Thoracic aorta (tissue), 2 donors: ENCODE results near the gene CAMK2A. TPM values are rescaled to one million over a fixed set of nuclear protein-coding genes. Genes with fewer than 3 reads are reported as not detected.

Source experiments
- ATAC-seq: fragments of 150-250 bp; one replicate; pipeline ENCODE4 v1.8.0; 2017; ENCODE audit warnings: low read depth; ENCODE audit not compliant: insufficient number of reproducible peaks, low FRiP score
- DNase-seq: peaks from one replicate; pipeline ENCODE4 v3.0.0-alpha.2; 2020; ENCODE audit warnings: low spot score
- H3K27ac ChIP-seq, 2 donors: fragments of 200-600 bp; sonication (generic); 1 replicate in 1 of 2; 2 replicates in 1 of 2; pipeline ENCODE4 v1.5.1; 2016; ENCODE audit warnings: mild to moderate bottlenecking in 2 of 2, moderate library complexity in 2 of 2
- H3K27me3 ChIP-seq: fragments of 200-600 bp; sonication (generic); replicated peaks from 2 replicates; pipeline ENCODE4 v1.6.0; 2016; ENCODE audit warnings: mild to moderate bottlenecking; ENCODE audit not compliant: insufficient read depth
- H3K36me3 ChIP-seq: fragments of 200-600 bp; sonication (generic); one replicate; pipeline ENCODE4 v1.5.1; 2016
- H3K4me1 ChIP-seq, 2 donors: fragments of 200-600 bp; sonication (generic); 1 replicate in 1 of 2; 2 replicates in 1 of 2; pipeline versions ENCODE4 v1.5.1 to v1.6.0; 2016; ENCODE audit warnings: low read depth in 2 of 2, mild to moderate bottlenecking in 1 of 2; ENCODE audit not compliant: control insufficient read depth in 1 of 2
- H3K4me3 ChIP-seq: fragments of 200-600 bp; sonication (generic); 2 replicates; pipeline ENCODE4 v1.5.1; 2016; ENCODE audit warnings: mild to moderate bottlenecking
- H3K9me3 ChIP-seq: fragments of 200-600 bp; sonication (generic); 2 replicates; pipeline ENCODE4 v1.5.1; 2016
- total RNA-seq, 2 donors: library from RNA; depleted of rRNA; stranded (reverse); fragments of >200 nt; gene quantifications; one replicate each; pipeline versions ENCODE4 v1.1.0 to v1.2.3, GENCODE V29; 2016
- TF ChIP-seq, protein P1 (sequence below): fragments of 200-600 bp; sonication (generic); IDR thresholded peaks from one replicate; pipeline ENCODE4 v1.5.1; 2019; ENCODE audit warnings: antibody characterized with exemption

The CAMK2A gene
- under 1 TPM in 1 of 2 donors, not detected in 1; 0.35 TPM for total RNA-seq

DNA sequence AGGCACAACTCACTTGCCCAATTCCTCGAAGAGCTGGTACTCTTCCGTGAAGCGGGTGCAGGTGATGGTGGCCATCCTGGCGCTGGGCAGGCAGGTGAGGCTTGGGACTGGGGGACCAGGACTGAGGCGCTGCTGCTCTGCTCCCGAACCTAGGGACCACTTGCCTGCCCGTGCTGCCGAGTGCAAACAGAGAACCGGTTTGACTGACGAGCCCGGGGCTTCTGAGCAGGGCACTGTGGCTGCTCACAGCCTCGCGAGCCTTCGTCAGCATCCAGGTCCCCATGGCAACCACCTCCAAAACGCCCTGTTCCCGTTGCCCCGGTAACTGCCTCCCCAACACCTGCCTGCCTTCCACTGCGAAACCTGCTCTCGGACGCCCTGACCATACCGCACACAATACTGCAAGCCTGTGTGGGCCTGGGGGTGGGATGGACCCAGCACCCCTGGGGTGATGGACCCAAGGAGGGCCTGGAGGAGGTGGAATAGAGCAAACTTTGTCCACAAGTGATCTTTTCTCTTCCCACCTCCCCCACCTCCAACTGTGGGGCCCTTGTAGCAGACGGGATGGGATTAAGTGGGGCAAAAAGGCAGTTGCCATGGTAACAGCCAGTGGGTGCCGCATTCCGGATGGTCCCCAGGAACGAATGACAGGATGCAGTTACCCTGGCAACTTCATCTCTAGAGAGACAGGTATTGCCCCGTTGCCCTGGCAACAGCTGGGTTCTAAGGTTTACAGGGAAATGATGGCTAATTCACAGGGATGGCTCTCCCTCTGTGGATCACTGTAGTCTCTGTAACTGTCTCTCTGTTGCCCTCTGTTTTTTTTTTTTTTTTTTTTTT, at the start of gene CAMK2A:
Gene CAMK2A, minus strand, starts transcription at position 223 of the 840 bp plus-strand sequence. Its CDS starts 148 bp downstream, at position 75.
- no peaks in the 10 kb centered on the region for H3K4me1 ChIP-seq
- ATAC-seq (no peak), DNase-seq (no peak)

DNA sequence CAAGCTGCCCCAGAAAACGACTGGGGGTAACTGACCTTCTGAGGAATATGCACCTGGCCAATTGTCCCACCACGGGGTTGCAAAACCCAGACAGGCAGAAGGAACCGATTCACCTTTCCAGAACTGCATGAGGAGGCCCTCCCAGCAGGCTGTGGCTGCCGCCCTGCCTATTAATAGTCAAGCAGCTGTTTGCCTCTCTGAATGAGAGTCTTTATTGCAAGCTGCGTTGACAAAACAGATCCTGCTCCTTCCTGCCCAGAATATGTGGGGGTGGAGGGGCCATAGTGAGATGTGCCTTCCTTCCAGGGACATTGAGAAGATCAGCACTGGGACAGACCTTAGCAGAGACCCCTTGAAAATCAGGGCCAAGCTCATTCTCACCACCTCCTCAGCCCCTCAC, 49.6 kb upstream of the CAMK2A start:
- DNase-seq = no peak
- Histone ChIP-seq H3K4me1 (no peaks in the 10 kb centered on the region), H3K9me3 (no peaks in the 10 kb centered on the region), H3K27me3 (no peaks in the 10 kb centered on the region), H3K4me3 (no peak overlapping the region), H3K36me3 (no peaks in the 10 kb centered on the region), H3K27ac (no peak overlapping the region)
- ATAC-seq = no peak
- TF ChIP-seq, protein P1, sequence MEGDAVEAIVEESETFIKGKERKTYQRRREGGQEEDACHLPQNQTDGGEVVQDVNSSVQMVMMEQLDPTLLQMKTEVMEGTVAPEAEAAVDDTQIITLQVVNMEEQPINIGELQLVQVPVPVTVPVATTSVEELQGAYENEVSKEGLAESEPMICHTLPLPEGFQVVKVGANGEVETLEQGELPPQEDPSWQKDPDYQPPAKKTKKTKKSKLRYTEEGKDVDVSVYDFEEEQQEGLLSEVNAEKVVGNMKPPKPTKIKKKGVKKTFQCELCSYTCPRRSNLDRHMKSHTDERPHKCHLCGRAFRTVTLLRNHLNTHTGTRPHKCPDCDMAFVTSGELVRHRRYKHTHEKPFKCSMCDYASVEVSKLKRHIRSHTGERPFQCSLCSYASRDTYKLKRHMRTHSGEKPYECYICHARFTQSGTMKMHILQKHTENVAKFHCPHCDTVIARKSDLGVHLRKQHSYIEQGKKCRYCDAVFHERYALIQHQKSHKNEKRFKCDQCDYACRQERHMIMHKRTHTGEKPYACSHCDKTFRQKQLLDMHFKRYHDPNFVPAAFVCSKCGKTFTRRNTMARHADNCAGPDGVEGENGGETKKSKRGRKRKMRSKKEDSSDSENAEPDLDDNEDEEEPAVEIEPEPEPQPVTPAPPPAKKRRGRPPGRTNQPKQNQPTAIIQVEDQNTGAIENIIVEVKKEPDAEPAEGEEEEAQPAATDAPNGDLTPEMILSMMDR = no peak

More for the DNA sequence above, at the start of gene CAMK2A:
- no peaks in the 10 kb centered on the region for H3K27me3 ChIP-seq
- H3K27ac ChIP-seq = no peak within 1 kb of the TSS
- no peak within 1 kb of the TSS for H3K4me3 ChIP-seq
- no peaks in the 10 kb centered on the region for H3K9me3 ChIP-seq
- TF ChIP-seq, protein P1 = no peak
- no peaks in the 10 kb centered on the region for H3K36me3 ChIP-seq

DNA sequence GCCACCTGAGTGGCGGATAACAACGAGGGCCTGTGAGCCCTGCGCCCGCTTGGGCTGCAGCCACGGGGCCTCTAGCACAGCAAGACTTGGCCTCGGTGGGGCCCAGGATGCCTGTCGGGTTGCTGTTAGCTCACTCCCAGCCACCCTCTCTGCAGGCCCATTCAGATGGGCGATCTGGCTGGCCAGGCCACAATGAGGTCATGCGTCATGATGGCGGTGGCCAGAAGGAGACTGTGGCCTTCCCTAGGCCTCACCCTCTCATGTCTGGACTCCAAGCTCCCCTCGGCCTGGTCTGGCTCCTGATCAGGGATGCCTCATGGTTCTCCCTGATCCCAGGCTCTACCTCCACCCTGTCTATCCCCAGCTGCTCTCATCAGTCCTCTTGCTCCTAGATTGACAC, 49.0 kb upstream of the CAMK2A start:
- no peaks in the 10 kb centered on the region for H3K9me3 ChIP-seq
- H3K27me3 ChIP-seq = no peaks in the 10 kb centered on the region
- DNase-seq = no peak
- TF ChIP-seq, protein P1 = no peak
- H3K27ac ChIP-seq = no peak overlapping the region
- no peaks in the 10 kb centered on the region for H3K4me1 ChIP-seq
- H3K4me3 ChIP-seq = no peak overlapping the region
- ATAC-seq = no peak
- no peaks in the 10 kb centered on the region for H3K36me3 ChIP-seq

- H3K36me3 ChIP-seq = no peaks in the 10 kb centered on the region
- H3K4me1 ChIP-seq = no peaks in the 10 kb centered on the region
- H3K27ac ChIP-seq = no peak overlapping the region
- TF ChIP-seq, protein P1 = no peak
- H3K9me3 ChIP-seq = no peaks in the 10 kb centered on the region
- DNase-seq (no peak), ATAC-seq (no peak)
- H3K27me3 ChIP-seq = no peaks in the 10 kb centered on the region
- H3K4me3 ChIP-seq = no peak overlapping the region
These were observed 46.2 kb upstream of the CAMK2A start for GRCh38 chr5:150335778-150336177.

DNA sequence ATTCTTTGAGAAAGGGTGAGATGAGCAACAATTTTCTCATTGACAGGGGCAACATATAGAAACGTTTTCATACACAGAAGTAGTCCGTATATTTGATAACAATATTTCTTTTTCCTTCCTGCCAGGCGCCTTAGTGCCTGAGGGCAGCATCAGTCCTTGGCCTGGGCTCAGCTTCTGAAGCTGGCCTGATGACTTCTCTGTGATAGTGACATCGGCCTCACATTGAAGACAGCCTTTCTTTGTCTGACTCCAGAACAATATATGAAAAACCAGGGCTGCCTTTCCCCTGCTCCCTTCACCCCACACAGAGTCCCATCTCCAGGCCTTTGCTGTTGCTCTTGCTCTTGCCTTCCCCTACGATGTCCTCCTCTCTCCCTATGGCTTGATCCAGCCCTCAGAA, 43.8 kb upstream of the CAMK2A start:
- no peak for DNase-seq
- Histone ChIP-seq H3K27ac (no peak overlapping the region), H3K27me3 (no peaks in the 10 kb centered on the region), H3K9me3 (no peaks in the 10 kb centered on the region), H3K4me1 (peaks cover 0 to 10% of the 10 kb centered on the region in 2 donors), H3K36me3 (no peaks in the 10 kb centered on the region), H3K4me3 (no peak overlapping the region)
- no peak for ATAC-seq
- TF ChIP-seq, protein P1 = no peak
